HepG2 (cell line): ENCODE measurements around the gene DPH7. TPM values are rescaled to one million over a fixed set of nuclear protein-coding genes. Genes with fewer than 3 reads are reported as not detected.

ENCODE experiments used
- ATAC-seq: fragments of 200-7000 bp; cut with Tn5 transposase; 3 replicates; pipeline ENCODE4 v1.9.1; 2020; ENCODE audit warnings: mild to moderate bottlenecking, moderate library complexity
- BruUV-seq: library from RNA; stranded (reverse); fragments of 400-500 nt; replicated peaks from 2 replicates; lab custom pipeline; 2021; lab: Mats Ljungman, UMichigan
- CTCF ChIA-PET: fragments of 300-600 bp; formaldehyde crosslinking; extraction: SDS; loops from one replicate; lab custom pipeline; 2021; ENCODE audit warnings: low total read pairs, inconsistent platforms, low intra/inter-chr PET ratio; lab: Yijun Ruan, JAX
- POLR2A ChIA-PET: fragments of 350-600 bp; sonication (Branson Sonifier 250); formaldehyde crosslinking; loops from one replicate; lab custom pipeline; 2020; ENCODE audit warnings: antibody characterized with exemption, inconsistent platforms; lab: Yijun Ruan, JAX
- DNase-seq: peaks from one replicate; pipeline ENCODE4 v3.0.0-alpha.2; 2015; ENCODE audit warnings: low spot score
- FAIRE-seq: peaks from 3 replicates; lab custom pipeline; 2011; peaks lifted over from hg19 to GRCh38; lab: Jason Lieb, UNC
- H2AFZ ChIP-seq: one replicate; pipeline ENCODE4 v1.6.1; 2011; ENCODE audit warnings: low read length, inconsistent platforms
- H3K27ac ChIP-seq: fragments of 300-600 bp; 3 replicates; pipeline ENCODE4 v1.8.0; 2011; ENCODE audit warnings: mixed run types, mild to moderate bottlenecking, mixed read lengths, low read length, inconsistent platforms; ENCODE audit not compliant: insufficient read depth; ENCODE audit errors: extremely low read length
- H3K27me3 ChIP-seq, 2 experiments: fragments of 200-600 bp in 1 of 2; 2 replicates in 1 of 2; 3 replicates in 1 of 2; pipeline versions ENCODE4 v1.6.0 to v1.8.0; 2011; ENCODE audit warnings: low read length in 2 of 2, mild to moderate bottlenecking in 2 of 2, moderate library complexity in 2 of 2, inconsistent platforms in 1 of 2; ENCODE audit not compliant: insufficient read depth in 2 of 2, control insufficient read depth in 1 of 2
- H3K36me3 ChIP-seq, 2 experiments: fragments of 200-600 bp in 1 of 2; replicated peaks in 1 of 2; 2 replicates in 1 of 2; 3 replicates in 1 of 2; pipeline versions ENCODE4 v1.5.1 to v1.8.0; 2011; ENCODE audit warnings: low read length in 2 of 2, inconsistent platforms in 1 of 2; ENCODE audit not compliant: insufficient read depth in 2 of 2, control insufficient read depth in 1 of 2
- H3K4me1 ChIP-seq: 2 replicates; pipeline ENCODE4 v1.5.1; 2012; ENCODE audit warnings: low read length, inconsistent platforms; ENCODE audit not compliant: insufficient read depth
- H3K4me2 ChIP-seq: 2 replicates; pipeline ENCODE4 v1.6.0; 2011; ENCODE audit warnings: low read depth, low read length, inconsistent platforms
- H3K4me3 ChIP-seq, 3 experiments: fragments of 200-600 bp in 1 of 3; sonication (generic), shearing (Covaris generic) in 1 of 3; replicated peaks in 1 of 3; 2 replicates each; pipeline ENCODE4 v1.5.1; 2011 to 2016; ENCODE audit warnings: low read length in 3 of 3, inconsistent platforms in 2 of 3, low read depth in 2 of 3, mild to moderate bottlenecking in 2 of 3, control low read depth in 1 of 3, mixed read lengths in 1 of 3; ENCODE audit not compliant: insufficient read depth in 1 of 3
- H3K79me2 ChIP-seq: one replicate; pipeline ENCODE4 v1.6.1; 2011; ENCODE audit warnings: low read length, inconsistent platforms; ENCODE audit not compliant: insufficient read depth
- H3K9ac ChIP-seq: 2 replicates; pipeline ENCODE4 v1.6.0; 2011; ENCODE audit warnings: mild to moderate bottlenecking, low read depth, low read length, inconsistent platforms; ENCODE audit not compliant: insufficient read depth
- H3K9me3 ChIP-seq: 2 replicates; pipeline ENCODE4 v1.5.1; 2012; ENCODE audit warnings: mild to moderate bottlenecking, low read length
- H4K20me1 ChIP-seq: 2 replicates; pipeline ENCODE4 v1.6.0; 2011; ENCODE audit warnings: inconsistent platforms, mild to moderate bottlenecking, low read length, moderate library complexity; ENCODE audit not compliant: insufficient read depth
- HDAC6 ChIP-seq: fragments of 200-600 bp; sonication (generic); IDR thresholded peaks from 2 replicates; pipeline ENCODE4 v1.7.0; 2017; ENCODE audit warnings: mild to moderate bottlenecking, antibody characterized with exemption, low read length, low read depth
- SP4 ChIP-seq: sonication (generic); formaldehyde crosslinking; IDR thresholded peaks from 2 replicates; pipeline ENCODE4 v1.8.1; 2023; ENCODE audit warnings: mild to moderate bottlenecking, missing genetic modification reagents
- ZSCAN5A ChIP-seq: sonication (generic); formaldehyde crosslinking; IDR thresholded peaks from 2 replicates; pipeline ENCODE4 v1.8.0; 2022; ENCODE audit warnings: mild to moderate bottlenecking, missing genetic modification reagents, borderline replicate concordance
- WGBS: methylation state at CpG from one replicate; pipeline ENCODE4 v1.1.6; 2017; ENCODE audit warnings: low lambda C conversion rate; 5-methylcytosine and 5-hydroxymethylcytosine counted together
- in situ Hi-C: cut with HindIII; loops from 2 replicates; pipeline ENCODE4 v1.10.0; 2017; ENCODE audit warnings: low pct_unique_long_range_greater_than_20kb; ENCODE audit not compliant: extremely low pct_ligation_motif_present
- intact Hi-C: fragments of 100-400 bp; cut with micrococcal nuclease; formaldehyde crosslinking; loops from one replicate; pipeline ENCODE4 v1.10.0; 2022; ENCODE audit not compliant: unreplicated experiment
- polyA plus RNA-seq, 8 experiments: library from polyadenylated mRNA; depleted of rRNA in 3 of 8; stranded (reverse) in 7 of 8; unstranded in 1 of 8; fragments of >200 nt; fragmentation: Illumina TruSeq in 4 of 8; extraction: Trizol in 4 of 8; gene quantifications; 2 replicates each; pipeline versions ENCODE4 v1.2.1 to v1.2.3, GENCODE V29; 2011 to 2016; ENCODE audit warnings: low read depth in 4 of 8, missing spikeins in 1 of 8, mixed read lengths in 1 of 8; ENCODE audit not compliant: insufficient read depth in 1 of 8
- total RNA-seq, 5 experiments: library from RNA; depleted of rRNA; stranded (reverse); fragments of >200 nt; fragmentation: Illumina TruSeq; extraction: Trizol; gene quantifications; 2 replicates each; pipeline ENCODE4 v1.2.3, GENCODE V29; 2016; ENCODE audit warnings: low read depth in 1 of 5

The DPH7 gene
- total and polyA plus RNA-seq, 2 of the 13 experiments (the other 11 are each of a cell fraction or from before 2014, with no cell fraction given) = 27.6 to 31.6 TPM

GRCh38 chr9:137620048-137620405, 41.3 kb upstream of the DPH7 start:
- 54% methylated on average over 4 of the region's 4 CpGs for WGBS

More at GRCh38 chr9:137620048-137620405, 41.3 kb upstream of the DPH7 start:
- peaks cover 38% of the 10 kb centered on the region for H3K4me1 ChIP-seq
- ATAC-seq (no peak), DNase-seq (no peak), FAIRE-seq (no peak)
- H3K27ac ChIP-seq = peak overlapping the region; percentile 76
- peaks cover 68% of the 10 kb centered on the region for H3K79me2 ChIP-seq
- H4K20me1 ChIP-seq = peaks cover 14% of the 10 kb centered on the region
- H3K27me3 ChIP-seq = no peaks in the 10 kb centered on the region; a peak in 1 of 5 replicates
- TF ChIP-seq HDAC6 (no peak), ZSCAN5A (CRISPR knock-in tag) (no peak), SP4 (CRISPR knock-in tag) (no peak)
- ChIA-PET POLR2A (interaction anchor here (1.5 to 2.3 kb wide), 3 partner anchors 12 to 29 kb away, joined by 5 to 25 read pairs (median 18); partner anchors contain the start of genes ARRDC1 and ZMYND19), CTCF (no interaction called here)
- H3K9me3 ChIP-seq = no peaks in the 10 kb centered on the region
- TSS peak; percentile 70 for BruUV-seq
- peaks cover 2 to 7% of the 10 kb centered on the region in 2 experiments; a peak in 3 of 5 replicates for H3K36me3 ChIP-seq
- peak overlapping the region; percentile 86 for H3K9ac ChIP-seq
- intact Hi-C loops (loop anchor here (5.0 kb wide), 1 partner anchor 42 kb away; no protein-coding TSS in a partner anchor), in situ Hi-C loops (no loop called here)
- H3K4me2 ChIP-seq = peak overlapping the region; percentile 76
- H3K4me3 ChIP-seq = peak overlapping the region; percentile 71 to 90 (median 83)
- no peak overlapping the region for H2AFZ ChIP-seq
